ENCODE measurements around the gene RBAK. TPM values are rescaled to one million over a fixed set of nuclear protein-coding genes. Genes with fewer than 3 reads are reported as not detected.

The RBAK gene
- polyA plus RNA-seq, 3 donors, result 0.74 to 3.3 (median 1.8) TPM

GRCh38 chr7:5036446-5036845 lies 9.2 kb upstream of the RBAK start:
- Histone ChIP-seq H3K27me3 (ENCODE audit: control insufficient read depth in 2 of 2, insufficient read depth in 2 of 2, low read length in 2 of 2) (no peaks in the 10 kb centered on the region), H3K4me2 (replicated peaks; ENCODE audit: extremely low read depth, low read length, poor library complexity, severe bottlenecking) (no peak overlapping the region), H3K79me2 (ENCODE audit: insufficient read depth, low read length) (no peaks in the 10 kb centered on the region), H3K9me3 (replicated peaks in 1 of 2; ENCODE audit: control insufficient read depth in 1 of 2, insufficient read depth in 1 of 2, low read length in 2 of 2) (no peaks in the 10 kb centered on the region), H3K36me3 (replicated peaks in 1 of 2; ENCODE audit: control insufficient read depth in 1 of 2, insufficient read depth in 2 of 2, low read length in 2 of 2) (no peaks in the 10 kb centered on the region), H3K4me1 (ENCODE audit: control insufficient read depth in 1 of 2, insufficient read depth in 2 of 2, low read length in 2 of 2) (no peaks in the 10 kb centered on the region), H3K9ac (ENCODE audit: insufficient read depth, low read length, poor library complexity, severe bottlenecking) (no peak overlapping the region), H4K20me1 (ENCODE audit: insufficient read depth, low read length) (no peaks in the 10 kb centered on the region), H3K4me3 (replicated peaks in 1 of 3; ENCODE audit: low read depth in 2 of 3, low read length in 3 of 3) (no peak overlapping the region), H2AFZ (ENCODE audit: insufficient read depth, low read depth, low read length, poor library complexity, severe bottlenecking) (no peak overlapping the region), H3K27ac (ENCODE audit: low read depth in 1 of 2, low read length in 2 of 2) (no peak overlapping the region)
- Mint-ChIP-seq H3K27me3 (ENCODE audit: low read depth in 3 of 3) (peaks cover 4 to 7% (median 5%) of the 10 kb centered on the region in 3 donors), H3K36me3 (no peaks in the 10 kb centered on the region), H3K4me3 (no peak overlapping the region), H3K4me1 (no peaks in the 10 kb centered on the region), H3K27ac (no peak overlapping the region), H3K9me3 (peaks cover 0 to 6% (median 0%) of the 10 kb centered on the region in 7 donors)
- no peak for DNase-seq
- intact Hi-C loops (cut with micrococcal nuclease), result no loop called here
- 92% methylated on average over 8 of the region's 9 CpGs for WGBS (ENCODE audit: insufficient coverage)
- TF ChIP-seq CTCF (IDR thresholded peaks at IDR 0.05), result no peak

DNA sequence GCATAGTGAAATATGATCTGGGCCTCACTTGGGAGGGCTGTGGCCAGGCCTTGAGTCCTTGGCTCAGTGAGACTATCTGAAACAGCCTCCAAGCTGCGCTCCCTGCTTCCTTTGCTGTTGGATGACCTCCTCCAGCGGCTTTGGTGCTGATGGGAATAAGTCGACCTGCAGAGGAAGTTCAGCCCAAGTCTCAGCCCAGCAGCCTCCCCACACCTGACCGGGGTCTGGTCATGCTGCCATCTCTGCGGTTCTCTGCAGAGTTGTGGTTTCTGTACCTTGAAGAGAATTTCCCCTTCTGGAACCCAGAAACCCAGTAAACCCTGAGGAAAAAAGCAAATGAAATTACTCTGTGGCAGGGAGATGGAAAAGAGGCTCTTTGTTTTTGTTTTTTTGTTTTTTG lies 4.6 kb upstream of the RBAK start:
- Histone ChIP-seq H4K20me1 (ENCODE audit: insufficient read depth, low read length) (no peaks in the 10 kb centered on the region), H3K4me1 (ENCODE audit: control insufficient read depth in 1 of 2, insufficient read depth in 2 of 2, low read length in 2 of 2) (peaks cover 0 to 6% of the 10 kb centered on the region in 2 donors), H3K9me3 (replicated peaks in 1 of 2; ENCODE audit: control insufficient read depth in 1 of 2, insufficient read depth in 1 of 2, low read length in 2 of 2) (no peaks in the 10 kb centered on the region), H3K36me3 (replicated peaks in 1 of 2; ENCODE audit: control insufficient read depth in 1 of 2, insufficient read depth in 2 of 2, low read length in 2 of 2) (no peaks in the 10 kb centered on the region), H3K4me3 (replicated peaks in 1 of 3; ENCODE audit: low read depth in 2 of 3, low read length in 3 of 3) (no peak overlapping the region), H3K9ac (ENCODE audit: insufficient read depth, low read length, poor library complexity, severe bottlenecking) (no peak overlapping the region), H3K27ac (ENCODE audit: low read depth in 1 of 2, low read length in 2 of 2) (no peak overlapping the region), H2AFZ (ENCODE audit: insufficient read depth, low read depth, low read length, poor library complexity, severe bottlenecking) (no peak overlapping the region), H3K4me2 (replicated peaks; ENCODE audit: extremely low read depth, low read length, poor library complexity, severe bottlenecking) (no peak overlapping the region), H3K27me3 (ENCODE audit: control insufficient read depth in 2 of 2, insufficient read depth in 2 of 2, low read length in 2 of 2) (no peaks in the 10 kb centered on the region), H3K79me2 (ENCODE audit: insufficient read depth, low read length) (peaks cover 2% of the 10 kb centered on the region)
- intact Hi-C loops (cut with micrococcal nuclease), result no loop called here
- DNase-seq, result no peak
- TF ChIP-seq CTCF (IDR thresholded peaks at IDR 0.05), result no peak
- H3K36me3 Mint-ChIP-seq, result peaks cover 0 to 2% of the 10 kb centered on the region in 2 donors
- H3K27me3 Mint-ChIP-seq (ENCODE audit: low read depth in 3 of 3), result peaks cover 5 to 10% (median 9%) of the 10 kb centered on the region in 3 donors
- H3K9me3 Mint-ChIP-seq, result peaks cover 0 to 15% (median 4%) of the 10 kb centered on the region in 7 donors
- H3K4me1 Mint-ChIP-seq, result peaks cover 4% of the 10 kb centered on the region
- 67% methylated on average over 1 of the region's 5 CpGs for WGBS (ENCODE audit: insufficient coverage)
- no peak overlapping the region for H3K27ac Mint-ChIP-seq
- no peak overlapping the region for H3K4me3 Mint-ChIP-seq
